DOHH2 (cell line): ENCODE measurements around the gene PIK3R2.

Experiments
- H3F3A ChIP-seq: fragments of 200-600 bp; sonication (generic), shearing (Covaris generic); 2 replicates; pipeline ENCODE4 v1.6.0; 2016; ENCODE audit warnings: antibody characterized with exemption, mild to moderate bottlenecking; ENCODE audit not compliant: control insufficient read depth, insufficient read depth
- H3K27ac ChIP-seq: fragments of 200-600 bp; sonication (generic); 2 replicates; pipeline ENCODE4 v1.5.1; 2014; ENCODE audit warnings: low read depth, mild to moderate bottlenecking, low read length, moderate library complexity
- H3K27me3 ChIP-seq: fragments of 200-600 bp; sonication (generic); 2 replicates; pipeline ENCODE4 v1.6.1; 2014; ENCODE audit warnings: mild to moderate bottlenecking, low read length, mixed read lengths; ENCODE audit not compliant: control insufficient read depth
- H3K36me3 ChIP-seq: fragments of 200-600 bp; sonication (generic); 2 replicates; pipeline ENCODE4 v1.6.1; 2014; ENCODE audit warnings: mild to moderate bottlenecking, low read length, moderate library complexity, mixed read lengths; ENCODE audit not compliant: control insufficient read depth
- H3K4me1 ChIP-seq: fragments of 200-600 bp; sonication (generic); 2 replicates; pipeline ENCODE4 v1.6.1; 2014; ENCODE audit warnings: mild to moderate bottlenecking, low read length, mixed read lengths; ENCODE audit not compliant: control insufficient read depth
- H3K4me2 ChIP-seq: fragments of 200-600 bp; sonication (generic); 2 replicates; pipeline ENCODE4 v1.6.0; 2014; ENCODE audit warnings: mild to moderate bottlenecking, low read length, moderate library complexity
- H3K4me3 ChIP-seq: fragments of 200-600 bp; sonication (generic); 2 replicates; pipeline ENCODE4 v1.5.1; 2014; ENCODE audit warnings: mild to moderate bottlenecking, low read length, mixed read lengths
- H3K79me2 ChIP-seq: fragments of 200-600 bp; sonication (generic); 2 replicates; pipeline ENCODE4 v1.6.1; 2014; ENCODE audit warnings: mild to moderate bottlenecking, low read length, mixed read lengths; ENCODE audit not compliant: control insufficient read depth
- H3K9me2 ChIP-seq: fragments of 200-600 bp; sonication (generic); replicated peaks from 2 replicates; pipeline ENCODE4 v1.6.1; 2014; ENCODE audit warnings: mild to moderate bottlenecking, low read length, mixed read lengths; ENCODE audit not compliant: control insufficient read depth
- H3K9me3 ChIP-seq: fragments of 200-600 bp; sonication (generic); 2 replicates; pipeline ENCODE4 v1.6.1; 2014; ENCODE audit warnings: antibody characterized with exemption, low read length, mixed read lengths; ENCODE audit not compliant: control insufficient read depth, insufficient read depth
- H4K20me1 ChIP-seq: fragments of 200-600 bp; sonication (generic); 2 replicates; pipeline ENCODE4 v1.6.0; 2014; ENCODE audit warnings: low read depth, mild to moderate bottlenecking, antibody characterized with exemption, low read length, moderate library complexity; ENCODE audit not compliant: control insufficient read depth, insufficient read depth
- EZH2phosphoT487 ChIP-seq: fragments of 200-600 bp; sonication (generic); IDR thresholded peaks from 2 replicates; pipeline ENCODE4 v1.6.1; 2017; ENCODE audit warnings: borderline replicate concordance, mild to moderate bottlenecking, antibody characterized with exemption, low read length, moderate library complexity, mixed read lengths
- TF ChIP-seq, protein P1 (sequence below): fragments of 200-600 bp; sonication (generic); IDR thresholded peaks from one replicate; pipeline ENCODE4 v1.5.1; 2014; ENCODE audit warnings: antibody characterized with exemption, mild to moderate bottlenecking, low read depth, low read length; ENCODE audit not compliant: poor library complexity, severe bottlenecking

PIK3R2 gene

DNA sequence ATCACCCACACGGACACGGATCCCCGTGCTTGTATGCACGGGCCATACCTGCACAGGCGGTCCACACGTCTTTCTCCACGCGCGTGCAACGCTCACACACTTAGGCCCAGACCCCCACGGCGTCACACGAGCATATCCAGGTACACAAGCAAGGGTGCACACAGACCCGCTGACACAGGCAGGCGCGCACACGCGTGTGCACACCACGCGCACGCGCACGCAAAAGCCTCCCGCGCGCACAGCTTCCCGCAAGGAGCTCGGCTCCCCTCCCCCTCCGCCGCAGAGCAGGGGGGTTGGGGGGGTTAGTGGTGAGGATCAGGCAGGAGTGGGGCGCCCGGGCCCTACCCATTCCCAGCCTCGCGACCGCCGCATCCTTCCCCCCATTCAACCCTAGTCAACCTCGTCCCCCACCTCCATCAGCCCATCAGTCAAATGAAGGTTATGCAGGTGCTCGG, 50.5 kb downstream of the PIK3R2 start:
- Histone ChIP-seq H3K36me3 (peaks cover 38% of the 10 kb centered on the region), H3K27ac (peak overlapping the region; percentile 68), H3K9me2 (no peaks in the 10 kb centered on the region), H3K4me3 (peak overlapping the region; percentile 98), H4K20me1 (no peaks in the 10 kb centered on the region), H3K4me2 (peak overlapping the region; percentile 95), H3K79me2 (peaks cover 35% of the 10 kb centered on the region), H3K27me3 (no peaks in the 10 kb centered on the region), H3K9me3 (no peaks in the 10 kb centered on the region), H3F3A (peaks cover 15% of the 10 kb centered on the region), H3K4me1 (peaks cover 33% of the 10 kb centered on the region)
- TF ChIP-seq, protein P1, sequence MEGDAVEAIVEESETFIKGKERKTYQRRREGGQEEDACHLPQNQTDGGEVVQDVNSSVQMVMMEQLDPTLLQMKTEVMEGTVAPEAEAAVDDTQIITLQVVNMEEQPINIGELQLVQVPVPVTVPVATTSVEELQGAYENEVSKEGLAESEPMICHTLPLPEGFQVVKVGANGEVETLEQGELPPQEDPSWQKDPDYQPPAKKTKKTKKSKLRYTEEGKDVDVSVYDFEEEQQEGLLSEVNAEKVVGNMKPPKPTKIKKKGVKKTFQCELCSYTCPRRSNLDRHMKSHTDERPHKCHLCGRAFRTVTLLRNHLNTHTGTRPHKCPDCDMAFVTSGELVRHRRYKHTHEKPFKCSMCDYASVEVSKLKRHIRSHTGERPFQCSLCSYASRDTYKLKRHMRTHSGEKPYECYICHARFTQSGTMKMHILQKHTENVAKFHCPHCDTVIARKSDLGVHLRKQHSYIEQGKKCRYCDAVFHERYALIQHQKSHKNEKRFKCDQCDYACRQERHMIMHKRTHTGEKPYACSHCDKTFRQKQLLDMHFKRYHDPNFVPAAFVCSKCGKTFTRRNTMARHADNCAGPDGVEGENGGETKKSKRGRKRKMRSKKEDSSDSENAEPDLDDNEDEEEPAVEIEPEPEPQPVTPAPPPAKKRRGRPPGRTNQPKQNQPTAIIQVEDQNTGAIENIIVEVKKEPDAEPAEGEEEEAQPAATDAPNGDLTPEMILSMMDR: peak; percentile 9
- TF ChIP-seq EZH2phosphoT487: no peak

DNA sequence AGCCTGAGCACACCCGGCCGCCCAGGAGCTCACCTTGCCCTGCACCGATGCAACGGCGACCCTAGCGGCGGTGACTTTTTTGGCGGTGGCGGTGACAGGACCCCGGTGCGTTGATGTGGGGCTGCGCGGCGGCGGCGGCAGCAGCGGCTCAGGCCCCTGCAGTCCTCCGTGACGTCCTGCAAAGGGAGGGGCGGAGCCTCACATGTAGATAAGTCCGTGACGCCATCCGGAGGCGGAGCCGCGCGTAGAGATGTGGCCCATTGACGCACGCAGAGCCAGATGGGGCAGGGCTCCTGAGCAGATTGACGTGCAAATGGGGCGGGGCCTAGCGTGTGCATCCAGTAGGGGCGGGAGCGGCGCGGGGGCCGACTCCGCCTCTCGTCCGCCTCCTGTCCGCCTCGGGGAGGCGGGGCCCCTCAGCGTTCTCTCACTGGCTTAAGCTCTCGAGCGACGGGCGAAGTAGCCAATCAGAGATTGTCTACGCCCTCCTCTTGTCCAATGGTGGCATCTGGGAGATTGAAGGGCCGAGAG, 51.0 kb downstream of the PIK3R2 start, which contains the start of gene RAB3A:
Gene RAB3A (minus strand): TSS at position 180 of the 531 bp plus-strand sequence. CDS start 1,302 bp downstream, outside the sequence.
- Histone ChIP-seq H3K4me3 (peak within 1 kb of the TSS; percentile 98), H3K9me2 (no peaks in the 10 kb centered on the region), H3K79me2 (peaks cover 35% of the 10 kb centered on the region), H3K27me3 (no peaks in the 10 kb centered on the region), H3F3A (peaks cover 15% of the 10 kb centered on the region), H3K9me3 (no peaks in the 10 kb centered on the region), H3K4me1 (peaks cover 33% of the 10 kb centered on the region), H3K4me2 (peak within 1 kb of the TSS; percentile 95), H4K20me1 (no peaks in the 10 kb centered on the region), H3K27ac (peak within 1 kb of the TSS; percentile 92), H3K36me3 (peaks cover 33% of the 10 kb centered on the region)
- TF ChIP-seq, protein P1: no peak
- no peak for TF ChIP-seq EZH2phosphoT487

DNA sequence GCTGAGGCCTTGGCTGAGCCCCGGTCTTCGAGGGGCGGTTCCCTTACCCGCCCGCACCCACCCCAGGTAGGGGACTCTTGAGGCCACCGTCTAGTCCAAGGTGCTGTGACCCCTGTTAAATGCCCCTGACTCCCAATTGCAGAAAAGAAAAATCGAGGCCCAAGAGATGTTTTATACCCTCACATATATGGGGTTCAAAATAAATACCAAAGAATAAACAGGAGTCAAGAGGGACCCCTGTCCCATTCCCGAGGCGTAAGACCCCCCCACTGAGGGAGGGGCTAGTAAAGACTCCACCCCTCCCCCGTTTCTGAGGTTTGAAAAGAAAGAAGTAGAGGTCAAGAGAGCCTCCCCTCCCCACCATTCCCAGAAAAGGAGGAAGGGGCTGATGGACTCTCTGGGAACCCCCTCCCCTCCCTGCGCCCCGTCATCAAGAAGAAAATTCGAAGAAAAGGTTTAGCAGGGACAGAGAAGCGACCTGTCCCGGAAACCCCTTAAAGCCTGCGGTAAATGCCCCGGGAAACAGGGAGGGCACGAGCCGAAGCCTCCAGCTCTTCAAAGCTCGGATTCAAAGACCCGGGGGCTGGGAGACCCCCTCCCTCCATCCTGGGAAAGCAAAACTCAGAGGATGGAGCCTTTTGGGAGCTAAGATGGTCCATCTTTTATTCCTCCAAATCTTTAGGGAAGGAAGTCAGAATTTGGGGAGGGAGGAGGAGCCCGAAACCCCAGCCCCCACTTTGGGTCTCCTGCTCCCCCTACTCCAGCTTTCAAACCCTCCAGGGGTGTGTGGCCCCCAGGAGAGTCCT, 51.6 kb downstream of the PIK3R2 start:
- no peaks in the 10 kb centered on the region for H4K20me1 ChIP-seq
- H3K79me2 ChIP-seq: peaks cover 35% of the 10 kb centered on the region
- H3F3A ChIP-seq: peaks cover 15% of the 10 kb centered on the region
- no peaks in the 10 kb centered on the region for H3K9me2 ChIP-seq
- H3K4me3 ChIP-seq: peak overlapping the region; percentile 87
- no peak for TF ChIP-seq EZH2phosphoT487
- TF ChIP-seq, protein P1: no peak
- H3K4me1 ChIP-seq: peaks cover 33% of the 10 kb centered on the region
- no peaks in the 10 kb centered on the region for H3K27me3 ChIP-seq
- no peaks in the 10 kb centered on the region for H3K9me3 ChIP-seq
- peak overlapping the region; percentile 95 for H3K4me2 ChIP-seq
- H3K36me3 ChIP-seq: peaks cover 28% of the 10 kb centered on the region
- peak overlapping the region; percentile 92 for H3K27ac ChIP-seq
